GM19372 (cell line): ENCODE measurements around the gene GPC5.
"Not testable (repeated sequence)": the region's sequence is repeated elsewhere in the genome, so short reads cannot be mapped to it uniquely, and the experiment has no call there.

Experiments used
- ATAC-seq: cut with Tn5 transposase; IDR thresholded peaks from one replicate; pipeline ENCODE4 v1.9.1; 2021; ENCODE audit warnings: mild to moderate bottlenecking, low read depth, moderate library complexity; ENCODE audit not compliant: unreplicated experiment

The GPC5 gene

GRCh38 chr13:92656648-92657047 lies 1258.2 kb downstream of the GPC5 start:
- ATAC-seq: no peak

GRCh38 chr13:92657565-92657964 lies 1259.1 kb downstream of the GPC5 start:
- no peak for ATAC-seq

GRCh38 chr13:92658293-92658692 lies 1259.9 kb downstream of the GPC5 start:
- no peak for ATAC-seq

GRCh38 chr13:92661406-92661805 lies 1263.0 kb downstream of the GPC5 start:
- no peak for ATAC-seq

- ATAC-seq: no peak
These were observed 1269.7 kb downstream of the GPC5 start for GRCh38 chr13:92668157-92668556.

- no peak for ATAC-seq
These were observed 1271.7 kb downstream of the GPC5 start for GRCh38 chr13:92670096-92670495.

- ATAC-seq: no peak
These were observed 1273.4 kb downstream of the GPC5 start for GRCh38 chr13:92671821-92672220.

- no peak for ATAC-seq
These were observed 1277.8 kb downstream of the GPC5 start for GRCh38 chr13:92676246-92676645.

- ATAC-seq: no peak
These were observed 1279.2 kb downstream of the GPC5 start for GRCh38 chr13:92677571-92677970.

GRCh38 chr13:92679602-92680001 lies 1281.2 kb downstream of the GPC5 start:
- ATAC-seq: no peak

- no peak for ATAC-seq
These were observed 1282.8 kb downstream of the GPC5 start for GRCh38 chr13:92681239-92681638.

- no peak for ATAC-seq
These were observed 1284.6 kb downstream of the GPC5 start for GRCh38 chr13:92682832-92683517.

- ATAC-seq: no peak
These were observed 1295.6 kb downstream of the GPC5 start for GRCh38 chr13:92694047-92694446.

GRCh38 chr13:92695827-92696226 lies 1297.4 kb downstream of the GPC5 start:
- not testable (repeated sequence) for ATAC-seq

- ATAC-seq: no peak
These were observed 1318.3 kb downstream of the GPC5 start for GRCh38 chr13:92716749-92717148.

GRCh38 chr13:92717857-92718256 lies 1319.4 kb downstream of the GPC5 start:
- no peak for ATAC-seq

GRCh38 chr13:92719868-92720267 lies 1321.4 kb downstream of the GPC5 start:
- ATAC-seq: no peak

GRCh38 chr13:92721620-92722019 lies 1323.2 kb downstream of the GPC5 start:
- ATAC-seq: no peak

- ATAC-seq: no peak
These were observed 1328.7 kb downstream of the GPC5 start for GRCh38 chr13:92727118-92727517.

GRCh38 chr13:92734068-92734467 lies 1335.6 kb downstream of the GPC5 start:
- ATAC-seq: no peak

GRCh38 chr13:92734545-92734944 lies 1336.1 kb downstream of the GPC5 start:
- ATAC-seq: no peak

GRCh38 chr13:92735909-92736308 lies 1337.5 kb downstream of the GPC5 start:
- ATAC-seq: no peak

- ATAC-seq: no peak
These were observed 1340.9 kb downstream of the GPC5 start for GRCh38 chr13:92739306-92739818.
